SK-N-SH (cell line): Measurements from ENCODE around the gene GNAI1. TPM values are rescaled to one million over a fixed set of nuclear protein-coding genes. Genes with fewer than 3 reads are reported as not detected.

Source experiments
- CTCF ChIA-PET: fragments of 300-600, 350-600 bp; formaldehyde crosslinking; extraction: SDS; loops from one replicate; lab custom pipeline; 2021; lab: Yijun Ruan, JAX
- POLR2A ChIA-PET: fragments of 350-600 bp; sonication (Branson Sonifier 250); formaldehyde crosslinking; extraction: SDS; loops from one replicate; lab custom pipeline; 2020; ENCODE audit warnings: antibody characterized with exemption, inconsistent platforms; lab: Yijun Ruan, JAX
- DNase-seq: peaks from one replicate; pipeline ENCODE4 v3.0.0; 2012
- H2AFZ ChIP-seq: fragments of 200-600 bp; sonication (generic); 2 replicates; pipeline ENCODE4 v1.8.1; 2016; ENCODE audit warnings: antibody characterized with exemption, mild to moderate bottlenecking, low read depth
- H3F3A ChIP-seq: fragments of 200-600 bp; sonication (generic); replicated peaks from 2 replicates; pipeline ENCODE3; 2016; ENCODE audit warnings: antibody characterized with exemption, mild to moderate bottlenecking; ENCODE audit not compliant: insufficient read depth
- H3K27ac ChIP-seq, 2 experiments: fragments of 200-500 bp in 1 of 2; fragments of 200-600 bp in 1 of 2; sonication (Bioruptor generic) in 1 of 2; sonication (generic), shearing (Covaris generic) in 1 of 2; 2 replicates each; pipeline versions ENCODE4 v1.5.1 to v1.6.1; 2014 to 2016; ENCODE audit warnings: low read depth in 2 of 2, inconsistent platforms in 1 of 2, low read length in 1 of 2, mild to moderate bottlenecking in 1 of 2, mixed read lengths in 1 of 2
- H3K27me3 ChIP-seq: fragments of 200-600 bp; sonication (generic), shearing (Covaris generic); 2 replicates; pipeline ENCODE4 v1.6.1; 2016; ENCODE audit warnings: mixed run types; ENCODE audit not compliant: insufficient read depth
- H3K36me3 ChIP-seq, 2 experiments: fragments of 200-500 bp in 1 of 2; fragments of 200-600 bp in 1 of 2; sonication (Bioruptor generic) in 1 of 2; sonication (generic) in 1 of 2; replicated peaks in 1 of 2; 2 replicates each; pipeline versions ENCODE3 to v1.5.1; 2014 to 2016; ENCODE audit warnings: low read length in 1 of 2, mild to moderate bottlenecking in 1 of 2; ENCODE audit not compliant: insufficient read depth in 2 of 2, control insufficient read depth in 1 of 2
- H3K4me1 ChIP-seq, 2 experiments: fragments of 200-500 bp in 1 of 2; fragments of 200-600 bp in 1 of 2; sonication (Bioruptor generic) in 1 of 2; sonication (generic), shearing (Covaris generic) in 1 of 2; 2 replicates each; pipeline versions ENCODE4 v1.5.1 to v1.6.1; 2014 to 2016; ENCODE audit warnings: low read depth in 1 of 2, low read length in 1 of 2, mixed run types in 1 of 2; ENCODE audit not compliant: insufficient read depth in 2 of 2, control insufficient read depth in 1 of 2
- H3K4me2 ChIP-seq: fragments of 200-600 bp; sonication (generic), shearing (Covaris generic); 2 replicates; pipeline ENCODE4 v1.6.1; 2017; ENCODE audit warnings: mixed run types
- H3K4me3 ChIP-seq, 2 experiments: fragments of 200-500 bp in 1 of 2; fragments of 200-600 bp in 1 of 2; sonication (Bioruptor generic) in 1 of 2; sonication (generic), shearing (Covaris generic) in 1 of 2; 2 replicates each; pipeline versions ENCODE4 v1.5.1 to v1.8.1; 2014 to 2016; ENCODE audit warnings: low read depth in 2 of 2, inconsistent platforms in 1 of 2, low read length in 1 of 2, mild to moderate bottlenecking in 1 of 2, mixed read lengths in 1 of 2, moderate library complexity in 1 of 2
- H3K79me2 ChIP-seq: fragments of 200-600 bp; sonication (generic); 2 replicates; pipeline ENCODE4 v1.8.1; 2017; ENCODE audit warnings: mild to moderate bottlenecking; ENCODE audit not compliant: insufficient read depth
- H3K9ac ChIP-seq: fragments of 200-600 bp; sonication (generic); 2 replicates; pipeline ENCODE4 v1.6.1; 2017; ENCODE audit warnings: mixed run types
- H3K9me2 ChIP-seq: fragments of 200-600 bp; sonication (generic); 2 replicates; pipeline ENCODE4 v1.6.1; 2017; ENCODE audit warnings: mixed run types
- H3K9me3 ChIP-seq: fragments of 200-600 bp; sonication (generic); 2 replicates; pipeline ENCODE4 v1.6.1; 2017; ENCODE audit warnings: mixed run types, mild to moderate bottlenecking, moderate library complexity
- H4K20me1 ChIP-seq: fragments of 200-600 bp; sonication (generic); 2 replicates; pipeline ENCODE4 v1.6.1; 2017; ENCODE audit warnings: mild to moderate bottlenecking, mixed run types; ENCODE audit not compliant: insufficient read depth
- ELF1 ChIP-seq: IDR thresholded peaks from 2 replicates; pipeline ENCODE4 v1.4.0; 2012
- EP300 ChIP-seq, 2 experiments: IDR thresholded peaks; 2 replicates each; pipeline versions ENCODE4 v1.4.0 to v1.6.1; 2012; ENCODE audit warnings: borderline replicate concordance in 1 of 2, low read depth in 1 of 2, low read length in 1 of 2
- EZH2phosphoT487 ChIP-seq: fragments of 200-600 bp; sonication (generic); IDR thresholded peaks from 2 replicates; pipeline ENCODE4 v1.6.1; 2017; ENCODE audit warnings: low read depth, mixed run types, mild to moderate bottlenecking, antibody characterized with exemption, moderate library complexity, borderline replicate concordance
- FOSL2 ChIP-seq: IDR thresholded peaks from 2 replicates; pipeline ENCODE4 v1.4.0; 2012; ENCODE audit warnings: low read depth, mild to moderate bottlenecking, moderate library complexity, borderline replicate concordance
- FOXJ3 ChIP-seq: sonication (generic); formaldehyde crosslinking; IDR thresholded peaks from 2 replicates; pipeline ENCODE4 v1.5.1; 2020; ENCODE audit warnings: mild to moderate bottlenecking, missing genetic modification reagents
- FOXM1 ChIP-seq: IDR thresholded peaks from 2 replicates; pipeline ENCODE4 v1.4.0; 2012; ENCODE audit warnings: low read depth, mild to moderate bottlenecking
- IRF3 ChIP-seq: fragments of 150-350 bp; IDR thresholded peaks from 2 replicates; pipeline ENCODE4 v1.6.1; 2016; ENCODE audit warnings: mild to moderate bottlenecking, low read depth, low read length
- JUND ChIP-seq: IDR thresholded peaks from 2 replicates; pipeline ENCODE4 v1.4.0; 2012
- MXI1 ChIP-seq: IDR thresholded peaks from 2 replicates; pipeline ENCODE4 v1.6.1; 2012; ENCODE audit warnings: mild to moderate bottlenecking, low read depth, low read length, improper control_type of control experiment
- NFIC ChIP-seq: IDR thresholded peaks from 2 replicates; pipeline ENCODE4 v1.4.0; 2012; ENCODE audit warnings: borderline replicate concordance
- POLR2AphosphoS5 ChIP-seq: IDR thresholded peaks from 2 replicates; pipeline ENCODE4 v1.6.1; 2012; ENCODE audit warnings: low read depth, low read length
- RCOR1 ChIP-seq: fragments of 150-350 bp; IDR thresholded peaks from 2 replicates; pipeline ENCODE4 v1.6.1; 2017; ENCODE audit warnings: antibody characterized with exemption, low read length
- REST ChIP-seq: IDR thresholded peaks from 2 replicates; pipeline ENCODE4 v1.6.1; 2012; ENCODE audit warnings: mild to moderate bottlenecking, low read depth, low read length, moderate library complexity
- RXRA ChIP-seq: IDR thresholded peaks from 2 replicates; pipeline ENCODE4 v1.4.0; 2012; ENCODE audit warnings: low read depth, mild to moderate bottlenecking, borderline replicate concordance
- TEAD4 ChIP-seq: IDR thresholded peaks from 2 replicates; pipeline ENCODE4 v1.4.0; 2012; ENCODE audit warnings: mild to moderate bottlenecking, borderline replicate concordance; ENCODE audit not compliant: insufficient read depth
- USF2 ChIP-seq: fragments of 150-350 bp; IDR thresholded peaks from 2 replicates; pipeline ENCODE4 v1.6.1; 2017; ENCODE audit warnings: antibody characterized with exemption, low read length, low read depth, borderline replicate concordance
- ZBTB33 ChIP-seq: IDR thresholded peaks from 2 replicates; pipeline ENCODE4 v1.4.0; 2012; ENCODE audit warnings: low read depth, borderline replicate concordance
- WGBS: methylation state at CpG from one replicate; pipeline ENCODE4 v1.1.6; 2017; ENCODE audit warnings: low lambda C conversion rate; 5-methylcytosine and 5-hydroxymethylcytosine counted together
- polyA plus RNA-seq, 3 experiments: library from polyadenylated mRNA; depleted of rRNA; stranded (reverse); fragments of >200 nt; gene quantifications; 2 replicates each; pipeline ENCODE4 v1.2.3, GENCODE V29; 2012
- TF ChIP-seq, protein P1 (sequence below): fragments of 200-600 bp; sonication (generic); IDR thresholded peaks from 2 replicates; pipeline ENCODE4 v1.6.1; 2017; ENCODE audit warnings: antibody characterized with exemption, mild to moderate bottlenecking, moderate library complexity
- TF ChIP-seq, protein P2 (sequence below): IDR thresholded peaks from 2 replicates; pipeline ENCODE4; 2012

The GNAI1 gene
- polyA plus RNA-seq, 1 of the 3 experiments (the other 2 are of a cell fraction): 69.1 TPM

- Histone ChIP-seq H3K36me3 (no peaks in the 10 kb centered on the region), H3K9ac (no peak overlapping the region), H3K4me1 (peaks cover 3 to 6% of the 10 kb centered on the region in 2 experiments), H3F3A (peaks cover 17% of the 10 kb centered on the region), H3K4me2 (no peak overlapping the region), H3K9me2 (no peaks in the 10 kb centered on the region), H3K27ac (no peak overlapping the region), H3K4me3 (no peak overlapping the region), H4K20me1 (no peaks in the 10 kb centered on the region), H2AFZ (no peak overlapping the region), H3K79me2 (no peaks in the 10 kb centered on the region), H3K9me3 (no peaks in the 10 kb centered on the region), H3K27me3 (no peaks in the 10 kb centered on the region)
- no peak for DNase-seq
- ChIA-PET POLR2A (no interaction called here), CTCF (no interaction called here)
- 81% methylated on average over 3 of the region's 3 CpGs for WGBS
- TF ChIP-seq EZH2phosphoT487 (no peak), JUND (no peak), ZBTB33 (no peak), MXI1 (no peak), POLR2AphosphoS5 (no peak), NFIC (no peak), EP300 (IDR thresholded peaks at IDR 0.05; ENCODE audit: borderline replicate concordance in 1 of 2, low read depth in 1 of 2, low read length in 1 of 2) (no peak), TEAD4 (no peak), RCOR1 (no peak), REST (no peak), FOSL2 (no peak), ELF1 (no peak), USF2 (no peak), IRF3 (no peak), FOXJ3 (CRISPR knock-in tag) (no peak), RXRA (no peak), FOXM1 (no peak)
- TF ChIP-seq, protein P1, sequence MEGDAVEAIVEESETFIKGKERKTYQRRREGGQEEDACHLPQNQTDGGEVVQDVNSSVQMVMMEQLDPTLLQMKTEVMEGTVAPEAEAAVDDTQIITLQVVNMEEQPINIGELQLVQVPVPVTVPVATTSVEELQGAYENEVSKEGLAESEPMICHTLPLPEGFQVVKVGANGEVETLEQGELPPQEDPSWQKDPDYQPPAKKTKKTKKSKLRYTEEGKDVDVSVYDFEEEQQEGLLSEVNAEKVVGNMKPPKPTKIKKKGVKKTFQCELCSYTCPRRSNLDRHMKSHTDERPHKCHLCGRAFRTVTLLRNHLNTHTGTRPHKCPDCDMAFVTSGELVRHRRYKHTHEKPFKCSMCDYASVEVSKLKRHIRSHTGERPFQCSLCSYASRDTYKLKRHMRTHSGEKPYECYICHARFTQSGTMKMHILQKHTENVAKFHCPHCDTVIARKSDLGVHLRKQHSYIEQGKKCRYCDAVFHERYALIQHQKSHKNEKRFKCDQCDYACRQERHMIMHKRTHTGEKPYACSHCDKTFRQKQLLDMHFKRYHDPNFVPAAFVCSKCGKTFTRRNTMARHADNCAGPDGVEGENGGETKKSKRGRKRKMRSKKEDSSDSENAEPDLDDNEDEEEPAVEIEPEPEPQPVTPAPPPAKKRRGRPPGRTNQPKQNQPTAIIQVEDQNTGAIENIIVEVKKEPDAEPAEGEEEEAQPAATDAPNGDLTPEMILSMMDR: no peak
- TF ChIP-seq, protein P2, sequence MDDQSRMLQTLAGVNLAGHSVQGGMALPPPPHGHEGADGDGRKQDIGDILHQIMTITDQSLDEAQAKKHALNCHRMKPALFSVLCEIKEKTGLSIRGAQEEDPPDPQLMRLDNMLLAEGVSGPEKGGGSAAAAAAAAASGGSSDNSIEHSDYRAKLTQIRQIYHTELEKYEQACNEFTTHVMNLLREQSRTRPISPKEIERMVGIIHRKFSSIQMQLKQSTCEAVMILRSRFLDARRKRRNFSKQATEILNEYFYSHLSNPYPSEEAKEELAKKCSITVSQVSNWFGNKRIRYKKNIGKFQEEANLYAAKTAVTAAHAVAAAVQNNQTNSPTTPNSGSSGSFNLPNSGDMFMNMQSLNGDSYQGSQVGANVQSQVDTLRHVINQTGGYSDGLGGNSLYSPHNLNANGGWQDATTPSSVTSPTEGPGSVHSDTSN: no peak
Measured at GRCh38 chr7:80128918-80129317, 5.7 kb upstream of the GNAI1 start.
